DND-41 (cell line): ENCODE data around the gene LUZP1.
A peak's percentile ranks its signal among the peaks of the same experiment; 100 is the strongest.

Source experiments
- ATAC-seq: fragments of 200-7000 bp; cut with Tn5 transposase; 3 replicates; pipeline ENCODE4 v1.9.1; 2021; ENCODE audit warnings: low read depth; ENCODE audit not compliant: insufficient read depth
- DNase-seq: peaks from one replicate; pipeline ENCODE4 v3.0.0-alpha.2; 2020
- H2AFZ ChIP-seq: 2 replicates; pipeline ENCODE4 v1.6.0; 2012; ENCODE audit warnings: low read depth, low read length
- H3K27ac ChIP-seq: 2 replicates; pipeline ENCODE4 v1.5.1; 2012; ENCODE audit warnings: low read length, inconsistent platforms
- H3K27me3 ChIP-seq: fragments of 200-600 bp; sonication (generic); 2 replicates; pipeline ENCODE4 v1.6.0; 2012; ENCODE audit warnings: low read length, mild to moderate bottlenecking, inconsistent platforms; ENCODE audit not compliant: insufficient read depth, poor library complexity
- H3K36me3 ChIP-seq: 2 replicates; pipeline ENCODE4 v1.5.1; 2012; ENCODE audit warnings: low read length, inconsistent platforms; ENCODE audit not compliant: insufficient read depth
- H3K4me1 ChIP-seq: 2 replicates; pipeline ENCODE4 v1.5.1; 2012; ENCODE audit warnings: mild to moderate bottlenecking, low read length; ENCODE audit not compliant: insufficient read depth
- H3K4me2 ChIP-seq: 2 replicates; pipeline ENCODE4 v1.6.0; 2012; ENCODE audit warnings: mild to moderate bottlenecking, moderate library complexity, low read length, inconsistent platforms; ENCODE audit not compliant: insufficient read depth
- H3K4me3 ChIP-seq, 2 experiments: fragments of 200-600 bp in 1 of 2; shearing (Covaris generic) in 1 of 2; 2 replicates each; pipeline ENCODE4 v1.5.1; 2012 to 2016; ENCODE audit warnings: inconsistent platforms in 2 of 2, low read length in 2 of 2, mild to moderate bottlenecking in 2 of 2, low read depth in 1 of 2, moderate library complexity in 1 of 2
- H3K79me2 ChIP-seq: 2 replicates; pipeline ENCODE4 v1.6.0; 2012; ENCODE audit warnings: low read length, inconsistent platforms; ENCODE audit not compliant: insufficient read depth
- H3K9ac ChIP-seq: 2 replicates; pipeline ENCODE4 v1.6.0; 2012; ENCODE audit warnings: low read depth, mild to moderate bottlenecking, inconsistent platforms, low read length, moderate library complexity
- H3K9me3 ChIP-seq: 2 replicates; pipeline ENCODE4 v1.5.1; 2012; ENCODE audit warnings: low read length, moderate library complexity, mild to moderate bottlenecking, inconsistent platforms; ENCODE audit not compliant: insufficient read depth, severe bottlenecking
- H4K20me1 ChIP-seq: 2 replicates; pipeline ENCODE4 v1.6.0; 2012; ENCODE audit warnings: low read length; ENCODE audit not compliant: insufficient read depth
- CTCF ChIP-seq: IDR thresholded peaks from 2 replicates; pipeline ENCODE4 v1.5.1; 2012; ENCODE audit warnings: borderline replicate concordance, low read length, moderate library complexity, mild to moderate bottlenecking; ENCODE audit not compliant: poor library complexity, severe bottlenecking; ENCODE audit errors: extremely low read depth
- EZH2 ChIP-seq: IDR thresholded peaks from 3 replicates; pipeline ENCODE4 v1.6.1; 2012; ENCODE audit warnings: borderline replicate concordance, low read depth, mild to moderate bottlenecking, moderate library complexity, low read length, inconsistent platforms; ENCODE audit not compliant: severe bottlenecking

The LUZP1 gene

GRCh38 chr1:23099171-23099536 lies 69.5 kb downstream of the LUZP1 start:
- Histone ChIP-seq H3K4me2 (no peak overlapping the region), H3K4me3 (no peak overlapping the region), H3K4me1 (peaks cover 3% of the 10 kb centered on the region; the same call in 1 of the 2 replicates), H4K20me1 (peaks cover 26% of the 10 kb centered on the region), H3K36me3 (peaks cover 4% of the 10 kb centered on the region), H3K27ac (no peak overlapping the region), H3K27me3 (no peaks in the 10 kb centered on the region), H3K9me3 (no peaks in the 10 kb centered on the region), H3K79me2 (0 out of 2 replicates have a peak, but pooled peaks cover 14% of the 10 kb centered on the region), H2AFZ (no peak overlapping the region), H3K9ac (no peak overlapping the region)
- DNase-seq = no peak
- ATAC-seq = no peak
- TF ChIP-seq EZH2 = no peak

GRCh38 chr1:23098463-23099170 lies 70.0 kb downstream of the LUZP1 start:
- Histone ChIP-seq H3K27ac (no peak overlapping the region), H3K79me2 (0 out of 2 replicates have a peak, but pooled peaks cover 14% of the 10 kb centered on the region), H3K4me1 (peaks cover 3% of the 10 kb centered on the region; the same call in 1 of the 2 replicates), H3K36me3 (peaks cover 9% of the 10 kb centered on the region), H3K4me2 (no peak overlapping the region), H3K27me3 (no peaks in the 10 kb centered on the region), H3K9ac (no peak overlapping the region), H3K4me3 (no peak overlapping the region), H3K9me3 (no peaks in the 10 kb centered on the region), H2AFZ (no peak overlapping the region), H4K20me1 (peaks cover 26% of the 10 kb centered on the region)
- peak; percentile 65 for DNase-seq
- ATAC-seq = peak; percentile 77
- TF ChIP-seq CTCF (peak; percentile 92), EZH2 (no peak)

GRCh38 chr1:23097316-23097715 lies 71.3 kb downstream of the LUZP1 start:
- TF ChIP-seq EZH2 (no peak), CTCF (no peak)
- peaks cover 22% of the 10 kb centered on the region for H3K36me3 ChIP-seq
- no peak for DNase-seq

GRCh38 chr1:23092447-23092846 lies 76.2 kb downstream of the LUZP1 start:
- H3K4me1 ChIP-seq = no peaks in the 10 kb centered on the region
- H3K36me3 ChIP-seq = peaks cover 56% of the 10 kb centered on the region
- TF ChIP-seq EZH2 (no peak), CTCF (no peak)
- no peaks in the 10 kb centered on the region for H3K27me3 ChIP-seq
- no peak overlapping the region for H3K27ac ChIP-seq
- DNase-seq (no peak), ATAC-seq (no peak)
- no peak overlapping the region for H3K9ac ChIP-seq
- H2AFZ ChIP-seq = no peak overlapping the region
- peaks cover 20% of the 10 kb centered on the region; the same call in 1 of the 2 replicates for H4K20me1 ChIP-seq
- H3K9me3 ChIP-seq = no peaks in the 10 kb centered on the region
- 0 out of 2 replicates have a peak, but pooled peaks cover 4% of the 10 kb centered on the region for H3K79me2 ChIP-seq
- no peak overlapping the region for H3K4me2 ChIP-seq
- H3K4me3 ChIP-seq = no peak overlapping the region

More at GRCh38 chr1:23097316-23097715, 71.3 kb downstream of the LUZP1 start:
- Histone ChIP-seq H4K20me1 (peaks cover 26% of the 10 kb centered on the region), H3K4me1 (peaks cover 3% of the 10 kb centered on the region; the same call in 1 of the 2 replicates), H3K9me3 (no peaks in the 10 kb centered on the region), H3K4me3 (no peak overlapping the region), H3K4me2 (no peak overlapping the region), H2AFZ (no peak overlapping the region), H3K27me3 (no peaks in the 10 kb centered on the region), H3K9ac (no peak overlapping the region), H3K27ac (no peak overlapping the region), H3K79me2 (0 out of 2 replicates have a peak, but pooled peaks cover 14% of the 10 kb centered on the region)
- ATAC-seq = no peak
